T-cell (primary cell): ENCODE results near the gene HCFC1. TPM values are rescaled to one million over a fixed set of nuclear protein-coding genes. Genes with fewer than 3 reads are reported as not detected.
A peak's percentile ranks its signal among the peaks of the same experiment; 100 is the strongest.

ENCODE experiments used
- ATAC-seq, 4 experiments: fragments of 200-7000 bp in 3 of 4; fragments of 150-1000 bp in 1 of 4; cut with Tn5 transposase; replicated peaks in 1 of 4; 1 replicate in 3 of 4; 2 replicates in 1 of 4; pipeline ENCODE4 v1.10.0; 2021; ENCODE audit warnings: moderate library complexity in 3 of 4, mild to moderate bottlenecking in 2 of 4, moderate number of reproducible peaks in 1 of 4
- CTCF ChIA-PET, 2 donors: fragments of 300-600 bp; sonication (Branson Sonifier 250); formaldehyde crosslinking; loops; one replicate each; lab custom pipeline; 2022; ENCODE audit warnings: antibody characterized with exemption in 2 of 2; lab: Charles Lee
- POLR2A ChIA-PET, 2 donors: fragments of 300-600 bp; sonication (Branson Sonifier 250); formaldehyde crosslinking; loops; one replicate each; lab custom pipeline; 2022; ENCODE audit warnings: antibody characterized with exemption in 2 of 2; lab: Charles Lee
- DNase-seq, 35 experiments: peaks; one replicate each; pipeline versions ENCODE4 v3.0.0 to v3.0.0-alpha.2; 2013 to 2023
- H3K27ac ChIP-seq: one replicate; pipeline ENCODE4 v1.5.1; 2013; ENCODE audit warnings: low read length
- H3K27me3 ChIP-seq, 2 experiments: replicated peaks in 1 of 2; 1 replicate in 1 of 2; 2 replicates in 1 of 2; pipeline versions ENCODE4 v1.6.1 to v1.7.0; 2013; ENCODE audit warnings: low read length in 1 of 2, mixed read lengths in 1 of 2; ENCODE audit not compliant: control insufficient read depth in 2 of 2, insufficient read depth in 2 of 2; ENCODE audit errors: extremely low read depth in 1 of 2
- H3K36me3 ChIP-seq, 2 donors: 1 replicate in 1 of 2; 2 replicates in 1 of 2; pipeline versions ENCODE4 v1.6.1 to v1.7.0; 2013; ENCODE audit warnings: low read length in 1 of 2; ENCODE audit not compliant: control insufficient read depth in 2 of 2, insufficient read depth in 1 of 2; ENCODE audit errors: extremely low read depth in 1 of 2
- H3K4me1 ChIP-seq, 2 experiments: 1 replicate in 1 of 2; 2 replicates in 1 of 2; pipeline versions ENCODE4 v1.6.1 to v1.7.0; 2013; ENCODE audit warnings: low read length in 2 of 2, mixed read lengths in 1 of 2; ENCODE audit not compliant: insufficient read depth in 2 of 2, control insufficient read depth in 1 of 2; ENCODE audit errors: extremely low read depth in 1 of 2
- H3K4me3 ChIP-seq, 2 donors: 1 replicate in 1 of 2; 2 replicates in 1 of 2; pipeline versions ENCODE4 v1.5.1 to v1.7.0; 2013; ENCODE audit warnings: mild to moderate bottlenecking in 2 of 2, low read length in 1 of 2, moderate library complexity in 1 of 2; ENCODE audit not compliant: control insufficient read depth in 1 of 2; ENCODE audit errors: extremely low read depth in 1 of 2
- H3K9me3 ChIP-seq: 2 replicates; pipeline ENCODE4 v1.7.0; 2013
- H3K27ac Mint-ChIP-seq, 2 donors: one replicate each; pipeline ENCODE4 v1.8.0; 2020 to 2021; ENCODE audit warnings: mild to moderate bottlenecking in 2 of 2, mixed read lengths in 2 of 2
- H3K27me3 Mint-ChIP-seq, 2 donors: one replicate each; pipeline ENCODE4 v1.8.0; 2021 to 2022; ENCODE audit warnings: mixed read lengths in 2 of 2
- H3K36me3 Mint-ChIP-seq: one replicate; pipeline ENCODE4 v1.8.0; 2021; ENCODE audit warnings: mixed read lengths
- H3K4me1 Mint-ChIP-seq, 3 donors: one replicate each; pipeline ENCODE4 v1.8.0; 2020 to 2022; ENCODE audit warnings: mixed read lengths in 3 of 3, mild to moderate bottlenecking in 1 of 3
- H3K4me3 Mint-ChIP-seq, 3 donors: one replicate each; pipeline ENCODE4 v1.8.0; 2020 to 2022; ENCODE audit warnings: mild to moderate bottlenecking in 3 of 3, mixed read lengths in 3 of 3, moderate library complexity in 3 of 3
- H3K9me3 Mint-ChIP-seq, 3 donors: one replicate each; pipeline ENCODE4 v1.8.0; 2020 to 2022; ENCODE audit warnings: mixed read lengths in 3 of 3
- WGBS: methylation state at CpG from one replicate; pipeline ENCODE4 v1.1.5; 2013; ENCODE audit warnings: missing lambda C conversion rate; ENCODE audit not compliant: insufficient coverage; 5-methylcytosine and 5-hydroxymethylcytosine counted together
- total RNA-seq, 35 experiments: library from RNA in 6 of 35; stranded (reverse) in 6 of 35; fragments of 120-200 nt in 1 of 35; gene quantifications; one replicate each; pipeline versions ENCODE4 v1.2.1 to v1.2.4 and lab custom pipeline; 2013 to 2026

Gene HCFC1
- total RNA-seq, 5 donors from 2014 or later (not counting 1 experiment from before 2014, with no cell fraction given), result 67.1 to 73.4 (median 69.2) TPM

- H3K27ac ChIP-seq, result no peak within 1 kb of the TSS
- no peaks in the 10 kb centered on the region for H3K9me3 ChIP-seq
- Mint-ChIP-seq H3K4me1 (peaks cover 22 to 28% (median 25%) of the 10 kb centered on the region in 3 donors), H3K27ac (peak within 1 kb of the TSS; percentile 75 to 83), H3K9me3 (no peaks in the 10 kb centered on the region), H3K27me3 (no peaks in the 10 kb centered on the region), H3K36me3 (peaks cover 3% of the 10 kb centered on the region), H3K4me3 (peak within 1 kb of the TSS; percentile 75 to 86 (median 78))
- CTCF ChIA-PET, result interaction anchor here in 1 of 2 donors (1.3 kb wide), 1 partner anchor 16 kb away, joined by 4 read pairs; no protein-coding TSS in a partner anchor
- H3K27me3 ChIP-seq, result no peaks in the 10 kb centered on the region
- ATAC-seq (peak; percentile 39 to 66 (median 56)), DNase-seq (peak in 10 of 35 experiments; percentile 18 to 52 (median 38))
- 29% methylated on average over 9 of the region's 31 CpGs for WGBS
- peak within 1 kb of the TSS; percentile 53 for H3K4me3 ChIP-seq
- peaks cover 0 to 1% of the 10 kb centered on the region in 2 donors for H3K36me3 ChIP-seq
- POLR2A ChIA-PET, result interaction anchor here in 1 of 2 donors (1.0 kb wide), 1 partner anchor 20 kb away, joined by 3 read pairs; no protein-coding TSS in a partner anchor
- peaks cover 5 to 64% of the 10 kb centered on the region in 2 experiments for H3K4me1 ChIP-seq
These were observed 27.3 kb downstream of the HCFC1 start, which contains the start of gene RENBP for GRCh38 chrX:153944140-153944799. Gene RENBP, minus strand, starts transcription at chrX:153944643. Its CDS starts 33 bp downstream, at chrX:153944610.

- no peak for DNase-seq
- H3K9me3 Mint-ChIP-seq, result no peaks in the 10 kb centered on the region
- Histone ChIP-seq H3K27me3 (no peaks in the 10 kb centered on the region), H3K36me3 (no peaks in the 10 kb centered on the region), H3K4me1 (peaks cover 3 to 39% of the 10 kb centered on the region in 2 experiments), H3K27ac (no peak overlapping the region), H3K4me3 (no peak overlapping the region), H3K9me3 (no peaks in the 10 kb centered on the region)
- peaks cover 0 to 2% of the 10 kb centered on the region in 2 donors for H3K27me3 Mint-ChIP-seq
- peak overlapping the region; percentile 28 to 48 (median 47) for H3K4me3 Mint-ChIP-seq
- ATAC-seq, result no peak
- H3K4me1 Mint-ChIP-seq, result peaks cover 12 to 19% (median 15%) of the 10 kb centered on the region in 3 donors
- ChIA-PET POLR2A (interaction anchor here in 1 of 2 donors (1.2 kb wide), 1 partner anchor 14 kb away, joined by 8 read pairs; no protein-coding TSS in a partner anchor), CTCF (no interaction called here)
- peak overlapping the region; percentile 49 to 59 for H3K27ac Mint-ChIP-seq
- H3K36me3 Mint-ChIP-seq, result no peaks in the 10 kb centered on the region
- WGBS, result no CpG with 5 or more reads among the region's 23 CpGs
These were observed 30.0 kb downstream of the HCFC1 start for GRCh38 chrX:153941336-153942252.

GRCh38 chrX:153939573-153939972 lies 32.0 kb downstream of the HCFC1 start:
- Histone ChIP-seq H3K4me3 (no peak overlapping the region), H3K27me3 (no peaks in the 10 kb centered on the region), H3K27ac (no peak overlapping the region), H3K36me3 (no peaks in the 10 kb centered on the region), H3K9me3 (no peaks in the 10 kb centered on the region), H3K4me1 (peaks cover 3 to 36% of the 10 kb centered on the region in 2 experiments)
- CTCF ChIA-PET, result no interaction called here
- Mint-ChIP-seq H3K4me1 (peaks cover 15 to 18% (median 16%) of the 10 kb centered on the region in 3 donors), H3K9me3 (no peaks in the 10 kb centered on the region), H3K27ac (peak overlapping the region in 1 of 2 donors; percentile 4), H3K36me3 (no peaks in the 10 kb centered on the region), H3K4me3 (no peak overlapping the region), H3K27me3 (peaks cover 0 to 7% of the 10 kb centered on the region in 2 donors)
- ATAC-seq, result no peak
- no peak for DNase-seq
- 93% methylated on average over 3 of the region's 7 CpGs for WGBS
- POLR2A ChIA-PET, result no interaction called here

- ChIA-PET CTCF (interaction anchor here (0.7 to 1.4 kb wide), 4 partner anchors 9 to 16 kb away, joined by 3 to 7 read pairs (median 4); no protein-coding TSS in a partner anchor), POLR2A (no interaction called here)
- WGBS, result 60% methylated on average over 1 of the region's 10 CpGs
- no peaks in the 10 kb centered on the region for H3K36me3 Mint-ChIP-seq
- H3K9me3 ChIP-seq, result no peaks in the 10 kb centered on the region
- ATAC-seq, result no peak
- H3K27ac Mint-ChIP-seq, result no peak overlapping the region
- no peak overlapping the region for H3K4me3 ChIP-seq
- H3K27ac ChIP-seq, result no peak overlapping the region
- H3K27me3 Mint-ChIP-seq, result peaks cover 0 to 7% of the 10 kb centered on the region in 2 donors
- H3K4me3 Mint-ChIP-seq, result no peak overlapping the region
- peaks cover 17 to 19% (median 17%) of the 10 kb centered on the region in 3 donors for H3K4me1 Mint-ChIP-seq
- DNase-seq, result no peak
- H3K4me1 ChIP-seq, result peaks cover 0 to 31% of the 10 kb centered on the region in 2 experiments
- H3K27me3 ChIP-seq, result no peaks in the 10 kb centered on the region
- no peaks in the 10 kb centered on the region for H3K9me3 Mint-ChIP-seq
- H3K36me3 ChIP-seq, result no peaks in the 10 kb centered on the region
These were observed 33.3 kb downstream of the HCFC1 start for GRCh38 chrX:153938226-153938786.

- no CpG with 5 or more reads among the region's 3 CpGs for WGBS
- ATAC-seq, result no peak
- no peaks in the 10 kb centered on the region for H3K36me3 Mint-ChIP-seq
- POLR2A ChIA-PET, result no interaction called here
- peaks cover 0 to 22% of the 10 kb centered on the region in 2 experiments for H3K4me1 ChIP-seq
- H3K4me3 Mint-ChIP-seq, result peak overlapping the region in 1 of 3 donors; percentile 69
- no peaks in the 10 kb centered on the region for H3K27me3 ChIP-seq
- peaks cover 0 to 4% of the 10 kb centered on the region in 2 donors for H3K36me3 ChIP-seq
- H3K27ac Mint-ChIP-seq, result no peak overlapping the region
- no peaks in the 10 kb centered on the region for H3K9me3 ChIP-seq
- no peak overlapping the region for H3K4me3 ChIP-seq
- no peaks in the 10 kb centered on the region for H3K9me3 Mint-ChIP-seq
- peaks cover 0 to 7% of the 10 kb centered on the region in 2 donors for H3K27me3 Mint-ChIP-seq
- H3K27ac ChIP-seq, result no peak overlapping the region
- CTCF ChIA-PET, result interaction anchor here in 1 of 2 donors (1.4 kb wide), 1 partner anchor 11 kb away, joined by 3 read pairs; no protein-coding TSS in a partner anchor
- DNase-seq, result no peak
- peaks cover 16 to 19% (median 17%) of the 10 kb centered on the region in 3 donors for H3K4me1 Mint-ChIP-seq
These were observed 34.6 kb downstream of the HCFC1 start for GRCh38 chrX:153937056-153937455.
